Fibroblast of lung (primary cell): Measurements from ENCODE around the gene PARVG. TPM values are rescaled to one million over a fixed set of nuclear protein-coding genes. Genes with fewer than 3 reads are reported as not detected.

Experiments used
- DNase-seq, 2 donors: peaks; one replicate each; pipeline versions ENCODE4 v3.0.0 to v3.0.0-alpha.2; 2010; ENCODE audit warnings: low read depth in 2 of 2
- H2AFZ ChIP-seq: 2 replicates; pipeline ENCODE4 v1.5.1; 2012; ENCODE audit warnings: low read length, control low read depth, inconsistent platforms
- H3K27ac ChIP-seq: 2 replicates; pipeline ENCODE4 v1.5.1; 2011; ENCODE audit warnings: low read length, control low read depth; ENCODE audit not compliant: insufficient read depth
- H3K27me3 ChIP-seq: 2 replicates; pipeline ENCODE4 v1.5.1; 2011; ENCODE audit warnings: mild to moderate bottlenecking, low read length; ENCODE audit not compliant: control insufficient read depth, insufficient read depth
- H3K36me3 ChIP-seq: 2 replicates; pipeline ENCODE4 v1.5.1; 2011; ENCODE audit warnings: low read length; ENCODE audit not compliant: control insufficient read depth, insufficient read depth
- H3K4me1 ChIP-seq: 2 replicates; pipeline ENCODE4 v1.5.1; 2011; ENCODE audit warnings: low read length; ENCODE audit not compliant: control insufficient read depth, insufficient read depth; ENCODE audit errors: extremely low read depth
- H3K4me2 ChIP-seq: 2 replicates; pipeline ENCODE4 v1.5.1; 2011; ENCODE audit warnings: low read length, control low read depth; ENCODE audit not compliant: insufficient read depth; ENCODE audit errors: extremely low read depth
- H3K4me3 ChIP-seq, 4 experiments: fragments of 200-600 bp in 1 of 4; sonication (generic) in 1 of 4; replicated peaks in 1 of 4; 2 replicates each; pipeline ENCODE4 v1.5.1; 2011 to 2016; ENCODE audit warnings: low read length in 4 of 4, low read depth in 3 of 4, mild to moderate bottlenecking in 3 of 4, control low read depth in 2 of 4, inconsistent platforms in 1 of 4, mixed read lengths in 1 of 4; ENCODE audit not compliant: insufficient read depth in 1 of 4; ENCODE audit errors: control extremely low read depth in 1 of 4
- H3K79me2 ChIP-seq: 2 replicates; pipeline ENCODE4 v1.5.1; 2012; ENCODE audit warnings: mild to moderate bottlenecking, low read length, inconsistent platforms; ENCODE audit not compliant: control insufficient read depth, insufficient read depth
- H3K9ac ChIP-seq: 2 replicates; pipeline ENCODE4 v1.5.1; 2011; ENCODE audit warnings: mild to moderate bottlenecking, low read length, control low read depth; ENCODE audit not compliant: insufficient read depth
- H3K9me3 ChIP-seq: 2 replicates; pipeline ENCODE4 v1.5.1; 2012; ENCODE audit warnings: low read depth, low read length; ENCODE audit not compliant: control insufficient read depth, insufficient read depth
- H4K20me1 ChIP-seq: 2 replicates; pipeline ENCODE4 v1.5.1; 2011; ENCODE audit warnings: low read length; ENCODE audit not compliant: control insufficient read depth, insufficient read depth; ENCODE audit errors: extremely low read depth
- EZH2 ChIP-seq: IDR thresholded peaks from 2 replicates; pipeline ENCODE4 v1.5.1; 2012; ENCODE audit warnings: low read length, control low read depth, mild to moderate bottlenecking; ENCODE audit errors: missing control alignments
- polyA plus RNA-seq, 2 donors: library from polyadenylated mRNA; depleted of rRNA in 1 of 2; stranded (reverse) in 1 of 2; unstranded in 1 of 2; fragments of >200 nt; gene quantifications; 2 replicates each; pipeline ENCODE4 v1.2.1, GENCODE V29; 2011 to 2012; ENCODE audit warnings: missing spikeins in 1 of 2
- total RNA-seq: library from RNA; depleted of rRNA; stranded (reverse); fragments of >200 nt; gene quantifications from 2 replicates; pipeline ENCODE4 v1.2.1, GENCODE V29; 2014
- TF ChIP-seq, protein P1 (sequence below), 2 donors: IDR thresholded peaks in 1 of 2; conservative IDR thresholded peaks in 1 of 2; 1 replicate in 1 of 2; 2 replicates in 1 of 2; pipeline ENCODE4 v1.5.1; 2011 to 2012; ENCODE audit warnings: low read length in 2 of 2, control low read depth in 1 of 2, inconsistent platforms in 1 of 2, low read depth in 1 of 2, mild to moderate bottlenecking in 1 of 2

The PARVG gene
- total and polyA plus RNA-seq, 2 donors (not counting 1 experiment from before 2014, with no cell fraction given): not detected

DNA sequence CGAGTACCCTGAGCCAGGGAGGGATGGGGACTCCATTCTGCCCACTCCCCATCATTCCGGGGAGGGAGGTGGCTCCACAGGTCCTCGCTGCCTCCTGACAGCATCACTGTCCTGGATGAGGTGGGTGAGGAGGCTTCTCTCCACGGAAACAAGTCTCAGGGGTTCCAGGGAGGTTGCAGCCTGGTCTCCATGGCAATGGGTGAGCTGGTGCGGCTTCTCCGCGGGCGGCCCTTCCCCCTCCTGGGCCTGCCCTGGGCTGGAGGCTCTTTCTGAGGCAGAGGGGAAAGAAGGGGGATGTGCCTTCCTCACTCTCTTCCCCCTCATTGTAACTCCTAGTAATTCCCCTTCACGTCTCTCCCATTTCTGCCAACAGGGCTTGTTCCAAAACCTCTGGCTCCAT is 37.1 kb upstream of the PARVG start:
- Histone ChIP-seq H3K79me2 (no peaks in the 10 kb centered on the region), H3K4me2 (no peak overlapping the region), H3K27ac (no peak overlapping the region), H3K9ac (no peak overlapping the region), H3K36me3 (no peaks in the 10 kb centered on the region), H3K9me3 (no peaks in the 10 kb centered on the region), H3K4me1 (peaks cover 10% of the 10 kb centered on the region), H4K20me1 (no peaks in the 10 kb centered on the region), H2AFZ (no peak overlapping the region), H3K27me3 (no peaks in the 10 kb centered on the region), H3K4me3 (no peak overlapping the region)
- TF ChIP-seq, protein P1, sequence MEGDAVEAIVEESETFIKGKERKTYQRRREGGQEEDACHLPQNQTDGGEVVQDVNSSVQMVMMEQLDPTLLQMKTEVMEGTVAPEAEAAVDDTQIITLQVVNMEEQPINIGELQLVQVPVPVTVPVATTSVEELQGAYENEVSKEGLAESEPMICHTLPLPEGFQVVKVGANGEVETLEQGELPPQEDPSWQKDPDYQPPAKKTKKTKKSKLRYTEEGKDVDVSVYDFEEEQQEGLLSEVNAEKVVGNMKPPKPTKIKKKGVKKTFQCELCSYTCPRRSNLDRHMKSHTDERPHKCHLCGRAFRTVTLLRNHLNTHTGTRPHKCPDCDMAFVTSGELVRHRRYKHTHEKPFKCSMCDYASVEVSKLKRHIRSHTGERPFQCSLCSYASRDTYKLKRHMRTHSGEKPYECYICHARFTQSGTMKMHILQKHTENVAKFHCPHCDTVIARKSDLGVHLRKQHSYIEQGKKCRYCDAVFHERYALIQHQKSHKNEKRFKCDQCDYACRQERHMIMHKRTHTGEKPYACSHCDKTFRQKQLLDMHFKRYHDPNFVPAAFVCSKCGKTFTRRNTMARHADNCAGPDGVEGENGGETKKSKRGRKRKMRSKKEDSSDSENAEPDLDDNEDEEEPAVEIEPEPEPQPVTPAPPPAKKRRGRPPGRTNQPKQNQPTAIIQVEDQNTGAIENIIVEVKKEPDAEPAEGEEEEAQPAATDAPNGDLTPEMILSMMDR (conservative IDR thresholded peaks at IDR 0.05 in 1 of 2, IDR thresholded peaks at IDR 0.05 in 1 of 2; ENCODE audit: low read depth in 1 of 2, low read length in 2 of 2): no peak
- no peak for DNase-seq

DNA sequence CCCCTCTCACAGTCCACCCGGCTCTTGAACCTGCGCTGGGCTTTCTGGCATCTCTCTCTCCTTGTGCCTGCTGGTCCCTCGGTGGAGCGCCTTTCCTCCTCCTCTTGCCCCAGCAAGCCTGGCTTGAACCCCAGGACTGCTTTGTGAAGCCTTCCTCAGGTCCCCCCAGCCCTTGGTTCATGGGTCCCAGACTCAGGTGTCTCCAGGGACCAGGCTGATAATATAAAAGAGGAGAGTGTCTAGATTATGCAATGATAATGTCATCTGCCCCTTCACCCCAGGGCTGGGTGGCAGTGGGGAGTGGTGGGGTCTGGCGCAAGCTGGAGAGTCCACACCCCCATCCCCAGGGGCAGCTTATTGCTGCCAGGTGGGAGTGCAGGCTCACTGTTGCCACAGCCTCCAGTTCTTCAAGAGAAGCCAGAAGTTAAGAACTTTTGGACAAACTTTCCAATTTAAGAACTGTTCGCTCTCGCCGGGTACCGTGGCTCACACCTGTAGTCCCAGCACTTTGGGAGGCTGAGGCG is 36.6 kb upstream of the PARVG start:
- H3K79me2 ChIP-seq: no peaks in the 10 kb centered on the region
- no peaks in the 10 kb centered on the region for H3K36me3 ChIP-seq
- peaks cover 12% of the 10 kb centered on the region for H3K4me1 ChIP-seq
- DNase-seq: no peak
- no peak overlapping the region for H3K4me2 ChIP-seq
- no peaks in the 10 kb centered on the region for H4K20me1 ChIP-seq
- H3K27ac ChIP-seq: no peak overlapping the region
- no peaks in the 10 kb centered on the region for H3K27me3 ChIP-seq
- TF ChIP-seq EZH2: no peak
- TF ChIP-seq, protein P1 (conservative IDR thresholded peaks at IDR 0.05 in 1 of 2, IDR thresholded peaks at IDR 0.05 in 1 of 2; ENCODE audit: low read depth in 1 of 2, low read length in 2 of 2): no peak
- H3K9me3 ChIP-seq: no peaks in the 10 kb centered on the region
- H3K4me3 ChIP-seq: no peak overlapping the region
- no peak overlapping the region for H2AFZ ChIP-seq
- H3K9ac ChIP-seq: no peak overlapping the region

DNA sequence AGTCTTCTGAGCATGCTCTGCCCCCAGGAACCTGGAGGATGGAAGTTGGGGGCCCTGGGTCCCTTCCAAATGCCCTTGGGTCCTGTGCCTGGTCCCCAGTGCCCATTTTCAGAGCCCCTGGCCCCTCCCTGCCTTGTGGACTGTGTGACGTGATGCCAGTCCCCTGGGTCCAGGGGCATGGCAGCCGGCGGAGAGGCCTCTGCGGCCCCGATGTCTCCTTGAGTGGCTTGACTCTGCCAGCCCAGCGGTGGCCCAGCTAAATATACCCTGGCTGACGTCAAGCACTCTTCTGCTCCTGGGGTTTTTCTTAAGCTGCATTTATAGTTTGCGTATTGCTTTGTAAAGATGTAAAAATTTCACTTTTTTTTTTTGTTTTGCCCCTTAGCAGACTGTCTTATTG is 35.2 kb upstream of the PARVG start:
- TF ChIP-seq, protein P1 (conservative IDR thresholded peaks at IDR 0.05 in 1 of 2, IDR thresholded peaks at IDR 0.05 in 1 of 2; ENCODE audit: low read depth in 1 of 2, low read length in 2 of 2): no peak
- no peak for TF ChIP-seq EZH2
- H3K9me3 ChIP-seq: no peaks in the 10 kb centered on the region

More for the DNA sequence above, 35.2 kb upstream of the PARVG start:
- Histone ChIP-seq H3K4me3 (no peak overlapping the region), H3K79me2 (no peaks in the 10 kb centered on the region), H3K4me1 (peaks cover 12% of the 10 kb centered on the region), H4K20me1 (no peaks in the 10 kb centered on the region), H3K27ac (no peak overlapping the region), H3K27me3 (no peaks in the 10 kb centered on the region), H3K9ac (no peak overlapping the region), H3K4me2 (no peak overlapping the region), H2AFZ (no peak overlapping the region), H3K36me3 (no peaks in the 10 kb centered on the region)
- no peak for DNase-seq
